Posterior cingulate gyrus (tissue), 11 donors: ENCODE measurements around the gene TMEM185B.

Source experiments
- DNase-seq, 10 donors: peaks; one replicate each; pipeline versions ENCODE4 v3.0.0 to v3.0.0-alpha.2; 2020 to 2021; ENCODE audit warnings: mixed read lengths in 3 of 10
- intact Hi-C: fragments of 100-400 bp; cut with DNase I; formaldehyde crosslinking; loops from one replicate; pipeline ENCODE4 v1.15.1; 2023

TMEM185B gene

DNA sequence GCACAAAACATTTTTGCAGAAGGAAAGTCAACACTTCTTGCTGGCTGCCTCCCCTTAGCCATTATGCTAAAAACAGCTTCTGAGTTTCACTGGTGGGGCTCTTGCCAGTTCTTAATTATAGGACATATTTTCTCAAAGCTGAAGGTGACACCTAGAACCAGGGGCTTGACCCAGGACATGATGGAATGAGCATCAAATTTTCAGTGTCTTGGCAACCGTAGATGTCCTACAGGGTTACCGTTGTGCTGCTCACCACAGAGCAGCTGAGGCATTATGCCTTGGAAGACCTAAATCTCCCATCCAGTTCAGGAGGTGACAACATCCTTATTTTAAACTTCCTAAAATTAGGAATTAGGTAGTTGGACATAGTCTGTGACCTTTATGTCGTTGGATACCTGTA lies 46.7 kb downstream of the TMEM185B start:
- no peak for DNase-seq
- intact Hi-C loops, result loop anchor here (5.0 kb wide), 2 partner anchors 136 to 474 kb away; no protein-coding TSS in a partner anchor

GRCh38 chr2:120174963-120175581 lies 48.1 kb downstream of the TMEM185B start:
- DNase-seq, result no peak
- intact Hi-C loops, result loop anchor here (1.0 to 5.0 kb wide), 5 partner anchors 65 to 534 kb away; partner anchors contain the start of gene PTPN4
